Astrocyte (in vitro differentiated cells and primary cell): ENCODE results near the gene QRFP. TPM values are rescaled to one million over a fixed set of nuclear protein-coding genes. Genes with fewer than 3 reads are reported as not detected.

Experiments
- DNase-seq: peaks from one replicate; pipeline ENCODE4 v3.0.0-alpha.2; 2010; ENCODE audit warnings: low read depth
- FAIRE-seq: peaks from 2 replicates; lab custom pipeline; 2011; peaks lifted over from hg19 to GRCh38; lab: Jason Lieb, UNC
- H2AFZ ChIP-seq: 2 replicates; pipeline ENCODE4 v1.6.0; 2012; ENCODE audit warnings: low read depth, low read length, inconsistent platforms
- H3K27ac ChIP-seq: 2 replicates; pipeline ENCODE4 v1.5.1; 2011; ENCODE audit warnings: low read depth, low read length, inconsistent platforms
- H3K27me3 ChIP-seq: 2 replicates; pipeline ENCODE4 v1.6.0; 2011; ENCODE audit warnings: low read length, inconsistent platforms; ENCODE audit not compliant: insufficient read depth
- H3K36me3 ChIP-seq: 2 replicates; pipeline ENCODE4 v1.5.1; 2011; ENCODE audit warnings: low read length, inconsistent platforms; ENCODE audit not compliant: insufficient read depth
- H3K4me1 ChIP-seq: 2 replicates; pipeline ENCODE4 v1.5.1; 2011; ENCODE audit warnings: low read length, inconsistent platforms; ENCODE audit not compliant: insufficient read depth
- H3K4me2 ChIP-seq: 2 replicates; pipeline ENCODE4 v1.6.0; 2012; ENCODE audit warnings: low read length, inconsistent platforms
- H3K4me3 ChIP-seq: 2 replicates; pipeline ENCODE4 v1.5.1; 2011; ENCODE audit warnings: low read depth, mild to moderate bottlenecking, low read length, inconsistent platforms; ENCODE audit not compliant: insufficient read depth
- H3K79me2 ChIP-seq: 2 replicates; pipeline ENCODE4 v1.6.0; 2012; ENCODE audit warnings: mild to moderate bottlenecking, low read length, inconsistent platforms; ENCODE audit not compliant: insufficient read depth
- H3K9ac ChIP-seq: 2 replicates; pipeline ENCODE4 v1.6.0; 2012; ENCODE audit warnings: mild to moderate bottlenecking, low read length, inconsistent platforms
- H3K9me3 ChIP-seq: 2 replicates; pipeline ENCODE4 v1.5.1; 2012; ENCODE audit warnings: low read depth, mild to moderate bottlenecking, low read length, inconsistent platforms; ENCODE audit not compliant: insufficient read depth
- H4K20me1 ChIP-seq: 2 replicates; pipeline ENCODE4 v1.6.0; 2012; ENCODE audit warnings: low read length, inconsistent platforms; ENCODE audit not compliant: insufficient read depth
- H3K27ac Mint-ChIP-seq: one replicate; pipeline ENCODE4 v1.8.0; 2021; ENCODE audit warnings: mild to moderate bottlenecking, mixed read lengths; ENCODE audit not compliant: unreplicated experiment
- H3K27me3 Mint-ChIP-seq: one replicate; pipeline ENCODE4 v1.8.0; 2021; ENCODE audit warnings: low read depth, mixed read lengths; ENCODE audit not compliant: unreplicated experiment
- H3K36me3 Mint-ChIP-seq: one replicate; pipeline ENCODE4 v1.8.0; 2021; ENCODE audit warnings: low read depth, mixed read lengths; ENCODE audit not compliant: unreplicated experiment
- H3K4me1 Mint-ChIP-seq: one replicate; pipeline ENCODE4 v1.8.0; 2021; ENCODE audit warnings: low read depth, mixed read lengths; ENCODE audit not compliant: unreplicated experiment
- H3K4me3 Mint-ChIP-seq: one replicate; pipeline ENCODE4 v1.8.0; 2021; ENCODE audit warnings: mild to moderate bottlenecking, moderate library complexity, mixed read lengths; ENCODE audit not compliant: unreplicated experiment
- H3K9me3 Mint-ChIP-seq: one replicate; pipeline ENCODE4 v1.8.0; 2021; ENCODE audit warnings: mild to moderate bottlenecking, mixed read lengths; ENCODE audit not compliant: unreplicated experiment
- EZH2 ChIP-seq: IDR thresholded peaks from 2 replicates; pipeline ENCODE4 v1.6.1; 2012; ENCODE audit warnings: mild to moderate bottlenecking, low read length, inconsistent platforms; ENCODE audit not compliant: insufficient read depth
- total RNA-seq: library from RNA; stranded (reverse); gene quantifications from 2 replicates; pipeline ENCODE4 v1.2.1, GENCODE V29; 2021
- TF ChIP-seq, protein P1 (sequence below): IDR thresholded peaks from 2 replicates; pipeline ENCODE4 v1.5.1; 2011; ENCODE audit warnings: low read depth, mild to moderate bottlenecking, inconsistent platforms, low read length, moderate library complexity; ENCODE audit not compliant: insufficient read depth

QRFP gene
- total RNA-seq, 1 donor from 2014 or later, result not detected

DNA sequence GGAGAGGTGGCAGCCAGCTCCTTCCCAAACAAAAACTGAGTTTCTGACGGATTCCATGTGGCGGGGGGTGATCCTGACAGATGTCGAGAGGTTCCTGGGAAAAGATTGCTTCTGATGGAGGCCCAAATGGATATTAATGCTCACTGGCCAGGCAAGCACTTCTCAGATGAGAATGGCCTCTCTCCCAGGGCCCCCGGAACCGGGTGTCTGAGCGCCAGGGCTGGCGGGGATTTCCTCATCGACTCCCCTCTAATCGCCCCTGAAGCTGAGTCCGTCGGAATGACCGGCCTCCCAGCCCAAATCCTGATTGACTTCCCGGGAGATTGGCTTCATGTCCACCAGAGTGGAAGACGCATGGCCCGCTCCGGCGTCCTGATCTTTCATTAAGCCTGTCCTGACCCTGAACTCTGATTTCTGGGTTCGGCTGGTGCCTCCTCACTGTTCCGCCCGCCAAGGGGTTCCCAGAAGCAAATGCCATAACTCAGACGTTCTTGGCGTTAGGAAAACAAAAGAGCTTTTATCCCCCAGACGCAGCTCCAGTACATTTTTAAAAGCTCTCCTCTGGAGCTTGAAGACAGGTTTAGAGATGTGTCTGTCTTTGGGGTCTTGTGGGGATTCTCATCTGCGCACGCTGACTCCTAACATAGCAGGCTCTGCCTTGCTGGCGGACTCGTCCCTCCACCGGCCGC, 24.8 kb upstream of the QRFP start:
- H4K20me1 ChIP-seq, result no peaks in the 10 kb centered on the region
- no peak overlapping the region for H2AFZ ChIP-seq
- H3K27me3 ChIP-seq, result peaks cover 18% of the 10 kb centered on the region
- no peaks in the 10 kb centered on the region for H3K4me1 ChIP-seq
- FAIRE-seq (no peak), DNase-seq (no peak)
- no peaks in the 10 kb centered on the region for H3K4me1 Mint-ChIP-seq
- no peak overlapping the region for H3K4me3 Mint-ChIP-seq
- no peaks in the 10 kb centered on the region for H3K9me3 Mint-ChIP-seq
- H3K36me3 Mint-ChIP-seq, result no peaks in the 10 kb centered on the region
- no peaks in the 10 kb centered on the region for H3K9me3 ChIP-seq
- TF ChIP-seq, protein P1, sequence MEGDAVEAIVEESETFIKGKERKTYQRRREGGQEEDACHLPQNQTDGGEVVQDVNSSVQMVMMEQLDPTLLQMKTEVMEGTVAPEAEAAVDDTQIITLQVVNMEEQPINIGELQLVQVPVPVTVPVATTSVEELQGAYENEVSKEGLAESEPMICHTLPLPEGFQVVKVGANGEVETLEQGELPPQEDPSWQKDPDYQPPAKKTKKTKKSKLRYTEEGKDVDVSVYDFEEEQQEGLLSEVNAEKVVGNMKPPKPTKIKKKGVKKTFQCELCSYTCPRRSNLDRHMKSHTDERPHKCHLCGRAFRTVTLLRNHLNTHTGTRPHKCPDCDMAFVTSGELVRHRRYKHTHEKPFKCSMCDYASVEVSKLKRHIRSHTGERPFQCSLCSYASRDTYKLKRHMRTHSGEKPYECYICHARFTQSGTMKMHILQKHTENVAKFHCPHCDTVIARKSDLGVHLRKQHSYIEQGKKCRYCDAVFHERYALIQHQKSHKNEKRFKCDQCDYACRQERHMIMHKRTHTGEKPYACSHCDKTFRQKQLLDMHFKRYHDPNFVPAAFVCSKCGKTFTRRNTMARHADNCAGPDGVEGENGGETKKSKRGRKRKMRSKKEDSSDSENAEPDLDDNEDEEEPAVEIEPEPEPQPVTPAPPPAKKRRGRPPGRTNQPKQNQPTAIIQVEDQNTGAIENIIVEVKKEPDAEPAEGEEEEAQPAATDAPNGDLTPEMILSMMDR, result no peak
- no peak for TF ChIP-seq EZH2
- peaks cover 53% of the 10 kb centered on the region for H3K27me3 Mint-ChIP-seq
- H3K27ac ChIP-seq, result no peak overlapping the region
- no peak overlapping the region for H3K9ac ChIP-seq
- H3K4me3 ChIP-seq, result no peak overlapping the region
- no peak overlapping the region for H3K4me2 ChIP-seq
- no peaks in the 10 kb centered on the region for H3K79me2 ChIP-seq
- no peaks in the 10 kb centered on the region for H3K36me3 ChIP-seq
- no peak overlapping the region for H3K27ac Mint-ChIP-seq

DNA sequence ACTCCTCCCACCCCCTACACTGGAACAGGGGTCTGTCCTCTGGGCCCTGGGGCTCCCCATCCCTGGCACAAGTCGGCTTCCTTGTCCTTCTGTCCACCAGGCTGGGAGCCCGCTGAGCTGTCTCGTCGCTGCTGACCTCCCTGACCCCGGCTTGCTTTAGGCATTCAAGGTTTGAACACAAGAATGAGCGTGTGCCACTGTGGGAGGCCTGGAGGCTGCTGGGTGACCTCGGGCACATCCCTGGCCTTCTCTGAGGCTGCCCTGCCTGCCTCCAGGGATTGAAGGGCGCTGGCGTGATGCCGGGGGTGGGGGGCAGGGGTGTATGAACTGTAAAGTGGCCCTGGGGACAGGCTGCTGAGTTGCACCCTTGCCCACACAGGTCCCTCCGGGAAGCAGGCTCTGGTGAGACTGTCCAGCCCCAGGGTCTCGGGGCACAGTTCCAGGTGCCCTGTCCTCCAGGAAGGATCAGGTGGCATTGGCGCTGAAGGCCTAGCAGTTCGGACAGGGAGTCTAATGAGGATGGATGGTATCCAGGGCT, 24.2 kb upstream of the QRFP start:
- Mint-ChIP-seq H3K9me3 (no peaks in the 10 kb centered on the region), H3K27me3 (peaks cover 57% of the 10 kb centered on the region)

More for the DNA sequence above, 24.2 kb upstream of the QRFP start:
- Histone ChIP-seq H3K4me2 (no peak overlapping the region), H3K4me1 (no peaks in the 10 kb centered on the region), H4K20me1 (no peaks in the 10 kb centered on the region), H2AFZ (no peak overlapping the region), H3K9ac (no peak overlapping the region), H3K4me3 (no peak overlapping the region), H3K27me3 (peaks cover 18% of the 10 kb centered on the region), H3K9me3 (no peaks in the 10 kb centered on the region), H3K79me2 (no peaks in the 10 kb centered on the region), H3K27ac (no peak overlapping the region), H3K36me3 (no peaks in the 10 kb centered on the region)
- Mint-ChIP-seq H3K4me3 (no peak overlapping the region), H3K4me1 (no peaks in the 10 kb centered on the region), H3K36me3 (no peaks in the 10 kb centered on the region), H3K27ac (no peak overlapping the region)
- DNase-seq, result no peak
- TF ChIP-seq EZH2, result no peak
- TF ChIP-seq, protein P1, result no peak
- FAIRE-seq, result no peak
